GM12878 (cell line): ENCODE measurements around the gene ADGRV1. TPM values are rescaled to one million over a fixed set of nuclear protein-coding genes. Genes with fewer than 3 reads are reported as not detected.

Experiments used
- BACH1 ChIP-seq: fragments of 450-650 bp; IDR thresholded peaks from 2 replicates; pipeline ENCODE4 v1.6.1; 2017; ENCODE audit warnings: mild to moderate bottlenecking, borderline replicate concordance
- CHD4 ChIP-seq: fragments of 200-600 bp; sonication (generic); IDR thresholded peaks from 2 replicates; pipeline ENCODE4 v1.6.1; 2016; ENCODE audit warnings: mild to moderate bottlenecking
- ETV6 ChIP-seq, 2 experiments: fragments of 450-650 bp in 1 of 2; IDR thresholded peaks in 1 of 2; conservative IDR thresholded peaks in 1 of 2; 2 replicates each; pipeline ENCODE4 v1.6.1; 2014; ENCODE audit warnings: antibody characterized with exemption in 1 of 2, borderline replicate concordance in 1 of 2, low read depth in 1 of 2, mild to moderate bottlenecking in 1 of 2, moderate library complexity in 1 of 2
- HCFC1 ChIP-seq: fragments of 150-350 bp; IDR thresholded peaks from 2 replicates; pipeline ENCODE4 v1.6.1; 2014; ENCODE audit warnings: low read length
- HDAC2 ChIP-seq: fragments of 200-600 bp; sonication (generic); IDR thresholded peaks from 2 replicates; pipeline ENCODE4 v1.6.1; 2017
- IKZF2 ChIP-seq, 2 experiments: fragments of 450-650 bp; IDR thresholded peaks; 2 replicates each; pipeline ENCODE4 v1.6.1; 2017; ENCODE audit warnings: mild to moderate bottlenecking in 2 of 2, moderate library complexity in 2 of 2
- JUND ChIP-seq: IDR thresholded peaks from 2 replicates; pipeline ENCODE4 v1.6.1; 2012; ENCODE audit warnings: low read depth, mild to moderate bottlenecking, low read length, improper control_type of control experiment, moderate library complexity
- KAT2A ChIP-seq: conservative IDR thresholded peaks from 2 replicates; pipeline ENCODE4 v1.6.1; 2011; ENCODE audit warnings: low read depth, low read length; ENCODE audit not compliant: control insufficient read depth
- KDM1A ChIP-seq: fragments of 200-600 bp; sonication (generic); IDR thresholded peaks from 2 replicates; pipeline ENCODE4 v1.6.1; 2016; ENCODE audit warnings: borderline replicate concordance
- MEF2B ChIP-seq: fragments of 450-650 bp; IDR thresholded peaks from 2 replicates; pipeline ENCODE4 v1.6.1; 2018; ENCODE audit warnings: mild to moderate bottlenecking, moderate library complexity; ENCODE audit not compliant: partially characterized antibody, poor library complexity, severe bottlenecking
- MTA3 ChIP-seq: IDR thresholded peaks from 2 replicates; pipeline ENCODE4 v1.6.1; 2012; ENCODE audit warnings: low read length, inconsistent platforms, borderline replicate concordance
- NFIC ChIP-seq: IDR thresholded peaks from 2 replicates; pipeline ENCODE4 v1.6.1; 2012; ENCODE audit warnings: low read depth, mild to moderate bottlenecking, inconsistent platforms, low read length, moderate library complexity
- NR2C1 ChIP-seq: fragments of 450-650 bp; IDR thresholded peaks from 2 replicates; pipeline ENCODE4 v1.6.1; 2017; ENCODE audit warnings: antibody characterized with exemption, mild to moderate bottlenecking, moderate library complexity
- NR2C2 ChIP-seq: IDR thresholded peaks from 2 replicates; pipeline ENCODE4 v1.6.1; 2011; ENCODE audit warnings: borderline replicate concordance, low read depth; ENCODE audit not compliant: control insufficient read depth, insufficient read length
- PAX8 ChIP-seq: fragments of 450-650 bp; IDR thresholded peaks from 2 replicates; pipeline ENCODE4 v1.6.1; 2017; ENCODE audit warnings: mild to moderate bottlenecking, moderate library complexity
- POLR2A ChIP-seq: IDR thresholded peaks from 2 replicates; pipeline ENCODE4 v1.6.1; 2011; ENCODE audit warnings: low read depth, mild to moderate bottlenecking, low read length
- RAD21 ChIP-seq: IDR thresholded peaks from 2 replicates; pipeline ENCODE4 v1.6.1; 2011; ENCODE audit warnings: mild to moderate bottlenecking, low read depth, low read length, moderate library complexity; ENCODE audit not compliant: insufficient read depth
- SIN3A ChIP-seq: IDR thresholded peaks from 2 replicates; pipeline ENCODE4 v1.6.1; 2012; ENCODE audit warnings: low read depth, low read length, improper control_type of control experiment
- SMAD1 ChIP-seq: fragments of 450-650 bp; IDR thresholded peaks from 2 replicates; pipeline ENCODE4 v1.6.1; 2018; ENCODE audit warnings: mild to moderate bottlenecking, low read depth; ENCODE audit not compliant: partially characterized antibody
- TARDBP ChIP-seq: IDR thresholded peaks from 2 replicates; pipeline ENCODE4 v1.6.1; 2016; ENCODE audit warnings: borderline replicate concordance
- TCF3 ChIP-seq: IDR thresholded peaks from 2 replicates; pipeline ENCODE4 v1.6.1; 2012; ENCODE audit warnings: low read depth, mild to moderate bottlenecking, low read length, borderline replicate concordance; ENCODE audit not compliant: insufficient read depth
- TCF7 ChIP-seq: IDR thresholded peaks from 2 replicates; pipeline ENCODE4 v1.6.1; 2014; ENCODE audit warnings: antibody characterized with exemption, borderline replicate concordance
- YBX1 ChIP-seq: fragments of 450-650 bp; IDR thresholded peaks from 2 replicates; pipeline ENCODE4 v1.6.1; 2016; ENCODE audit warnings: antibody characterized with exemption
- polyA plus RNA-seq, 11 experiments: library from polyadenylated mRNA; depleted of rRNA in 4 of 11; unstranded in 6 of 11; stranded (reverse) in 5 of 11; fragments of >200 nt; fragmentation: Nextera tagmentation in 4 of 11; fragmentation: Illumina TruSeq in 1 of 11; extraction: Ambion mirVana in 4 of 11; extraction: Trizol in 1 of 11; gene quantifications; 1 replicate in 1 of 11; 2 replicates in 10 of 11; pipeline versions ENCODE4 v1.2.1 to v1.2.3, GENCODE V29; 2011 to 2016; ENCODE audit warnings: inconsistent platforms in 2 of 11, missing spikeins in 2 of 11, low read depth in 1 of 11
- total RNA-seq, 4 experiments: library from RNA; depleted of rRNA in 3 of 4; stranded (reverse); fragments of >200 nt in 3 of 4; fragmentation: Illumina TruSeq in 1 of 4; extraction: Trizol in 1 of 4; gene quantifications; 2 replicates each; pipeline versions ENCODE4 v1.2.1 to v1.2.3, GENCODE V29; 2013 to 2021
- TF ChIP-seq, protein P1 (sequence below): IDR thresholded peaks from 2 replicates; pipeline ENCODE4 v1.6.1; 2012; ENCODE audit warnings: low read depth, low read length, improper control_type of control experiment
- TF ChIP-seq, protein P2 (sequence below): fragments of 450-650 bp; IDR thresholded peaks from 2 replicates; pipeline ENCODE4 v1.6.1; 2014; ENCODE audit warnings: mild to moderate bottlenecking
- TF ChIP-seq, protein P3 (sequence below): fragments of 450-650 bp; IDR thresholded peaks from 2 replicates; pipeline ENCODE4 v1.6.1; 2016; ENCODE audit warnings: mild to moderate bottlenecking, moderate library complexity, borderline replicate concordance

The ADGRV1 gene
- total and polyA plus RNA-seq, 10 of the 15 experiments (the other 5 are each of a cell fraction or from before 2014, with no cell fraction given): 0.04 to 8.1 (median 0.16) TPM; not detected in 1

DNA sequence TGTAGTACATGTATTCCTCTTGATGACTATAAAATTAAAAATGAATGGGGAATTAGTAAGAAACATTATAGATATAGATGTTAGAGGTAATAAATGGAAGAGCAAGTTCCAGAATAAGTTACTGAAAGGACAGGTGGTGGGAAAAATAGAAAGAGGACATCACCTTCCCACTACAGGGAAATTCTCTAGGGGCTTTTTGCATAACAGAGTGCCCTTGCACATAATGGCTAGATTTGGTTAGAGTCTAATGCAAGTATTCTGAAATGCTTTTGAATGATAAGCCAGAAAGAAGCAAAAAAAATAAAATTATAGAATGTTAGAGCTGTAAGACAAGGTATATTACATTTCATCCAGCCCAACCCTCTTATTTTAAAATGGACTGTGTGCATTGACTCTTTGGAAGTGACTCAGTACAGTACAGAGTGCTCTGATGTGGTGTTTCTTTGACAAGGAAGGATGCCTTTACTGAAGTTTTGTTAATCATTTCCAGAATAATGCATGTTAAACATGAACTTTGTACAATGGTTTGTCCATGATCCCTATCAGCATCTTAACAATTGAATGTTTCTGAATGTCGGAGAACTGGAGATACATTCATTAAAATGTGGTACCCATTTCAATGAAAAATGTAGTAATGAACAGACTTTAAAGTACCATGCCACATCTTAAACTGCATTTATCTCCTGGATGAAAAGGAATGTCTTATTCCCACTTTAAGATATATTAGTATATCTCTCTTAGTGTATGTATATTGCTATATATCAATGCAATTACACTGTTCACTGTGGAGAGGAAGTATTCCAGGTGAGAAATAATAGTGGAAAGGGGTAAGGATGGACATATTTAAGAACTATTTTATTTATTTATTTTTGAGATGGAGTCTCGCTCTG, 391.1 kb downstream of the ADGRV1 start (continued):
- TF ChIP-seq, protein P1, sequence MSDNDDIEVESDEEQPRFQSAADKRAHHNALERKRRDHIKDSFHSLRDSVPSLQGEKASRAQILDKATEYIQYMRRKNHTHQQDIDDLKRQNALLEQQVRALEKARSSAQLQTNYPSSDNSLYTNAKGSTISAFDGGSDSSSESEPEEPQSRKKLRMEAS: no peak
- TF ChIP-seq TARDBP (no peak), NR2C2 (no peak), KDM1A (no peak), TCF7 (peak; percentile 96), CHD4 (no peak), MEF2B (no peak), HDAC2 (no peak), RAD21 (no peak), SMAD1 (no peak), BACH1 (no peak), TCF3 (no peak), HCFC1 (no peak), YBX1 (no peak), PAX8 (no peak), POLR2A (no peak), MTA3 (no peak), NFIC (peak; percentile 47; the same call in 1 of the 2 replicates), JUND (peak; percentile 40; the same call in 1 of the 2 replicates), IKZF2 (IDR thresholded peaks at IDR 0.05) (peak; percentile 60 to 71; a peak in 3 of 4 replicates), NR2C1 (no peak), ETV6 (conservative IDR thresholded peaks at IDR 0.05 in 1 of 2, IDR thresholded peaks at IDR 0.05 in 1 of 2; ENCODE audit: borderline replicate concordance in 1 of 2, low read depth in 1 of 2) (no peak), SIN3A (no peak), KAT2A (no peak)
- TF ChIP-seq, protein P2, sequence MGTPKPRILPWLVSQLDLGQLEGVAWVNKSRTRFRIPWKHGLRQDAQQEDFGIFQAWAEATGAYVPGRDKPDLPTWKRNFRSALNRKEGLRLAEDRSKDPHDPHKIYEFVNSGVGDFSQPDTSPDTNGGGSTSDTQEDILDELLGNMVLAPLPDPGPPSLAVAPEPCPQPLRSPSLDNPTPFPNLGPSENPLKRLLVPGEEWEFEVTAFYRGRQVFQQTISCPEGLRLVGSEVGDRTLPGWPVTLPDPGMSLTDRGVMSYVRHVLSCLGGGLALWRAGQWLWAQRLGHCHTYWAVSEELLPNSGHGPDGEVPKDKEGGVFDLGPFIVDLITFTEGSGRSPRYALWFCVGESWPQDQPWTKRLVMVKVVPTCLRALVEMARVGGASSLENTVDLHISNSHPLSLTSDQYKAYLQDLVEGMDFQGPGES: no peak
- TF ChIP-seq, protein P3, sequence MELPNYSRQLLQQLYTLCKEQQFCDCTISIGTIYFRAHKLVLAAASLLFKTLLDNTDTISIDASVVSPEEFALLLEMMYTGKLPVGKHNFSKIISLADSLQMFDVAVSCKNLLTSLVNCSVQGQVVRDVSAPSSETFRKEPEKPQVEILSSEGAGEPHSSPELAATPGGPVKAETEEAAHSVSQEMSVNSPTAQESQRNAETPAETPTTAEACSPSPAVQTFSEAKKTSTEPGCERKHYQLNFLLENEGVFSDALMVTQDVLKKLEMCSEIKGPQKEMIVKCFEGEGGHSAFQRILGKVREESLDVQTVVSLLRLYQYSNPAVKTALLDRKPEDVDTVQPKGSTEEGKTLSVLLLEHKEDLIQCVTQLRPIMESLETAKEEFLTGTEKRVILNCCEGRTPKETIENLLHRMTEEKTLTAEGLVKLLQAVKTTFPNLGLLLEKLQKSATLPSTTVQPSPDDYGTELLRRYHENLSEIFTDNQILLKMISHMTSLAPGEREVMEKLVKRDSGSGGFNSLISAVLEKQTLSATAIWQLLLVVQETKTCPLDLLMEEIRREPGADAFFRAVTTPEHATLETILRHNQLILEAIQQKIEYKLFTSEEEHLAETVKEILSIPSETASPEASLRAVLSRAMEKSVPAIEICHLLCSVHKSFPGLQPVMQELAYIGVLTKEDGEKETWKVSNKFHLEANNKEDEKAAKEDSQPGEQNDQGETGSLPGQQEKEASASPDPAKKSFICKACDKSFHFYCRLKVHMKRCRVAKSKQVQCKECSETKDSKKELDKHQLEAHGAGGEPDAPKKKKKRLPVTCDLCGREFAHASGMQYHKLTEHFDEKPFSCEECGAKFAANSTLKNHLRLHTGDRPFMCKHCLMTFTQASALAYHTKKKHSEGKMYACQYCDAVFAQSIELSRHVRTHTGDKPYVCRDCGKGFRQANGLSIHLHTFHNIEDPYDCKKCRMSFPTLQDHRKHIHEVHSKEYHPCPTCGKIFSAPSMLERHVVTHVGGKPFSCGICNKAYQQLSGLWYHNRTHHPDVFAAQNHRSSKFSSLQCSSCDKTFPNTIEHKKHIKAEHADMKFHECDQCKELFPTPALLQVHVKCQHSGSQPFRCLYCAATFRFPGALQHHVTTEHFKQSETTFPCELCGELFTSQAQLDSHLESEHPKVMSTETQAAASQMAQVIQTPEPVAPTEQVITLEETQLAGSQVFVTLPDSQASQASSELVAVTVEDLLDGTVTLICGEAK: no peak
